C4-2B (cell line): Measurements from ENCODE around the gene CHAC2.

ENCODE experiments used
- ZFX ChIP-seq: fragments of 450-650 bp; IDR thresholded peaks from 2 replicates; pipeline ENCODE4 v1.6.1; 2017
- TF ChIP-seq, protein P1 (sequence below): fragments of 450-650 bp; conservative IDR thresholded peaks from 2 replicates; pipeline ENCODE4 v1.5.1; 2017; ENCODE audit warnings: mild to moderate bottlenecking

DNA sequence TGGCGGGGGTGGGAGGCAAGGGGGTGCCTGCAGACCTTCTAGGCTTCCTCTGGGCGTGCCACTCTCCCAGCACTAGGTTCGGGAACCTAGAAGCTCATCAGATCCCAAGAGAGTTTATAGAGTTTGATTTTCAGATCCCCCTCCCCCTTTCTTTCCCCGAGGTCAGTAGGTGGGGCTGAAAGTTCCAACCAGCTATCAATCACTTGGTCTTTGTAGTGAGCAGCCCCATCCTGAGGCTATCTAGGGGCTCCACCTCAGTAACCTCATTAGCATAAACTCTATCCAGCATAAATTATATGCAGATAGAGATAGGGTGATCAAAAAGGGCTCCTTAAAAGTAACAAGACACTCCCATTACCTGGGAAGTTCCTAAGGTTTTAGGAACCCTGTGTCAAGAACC, 52.0 kb downstream of the CHAC2 start:
- TF ChIP-seq, protein P1, sequence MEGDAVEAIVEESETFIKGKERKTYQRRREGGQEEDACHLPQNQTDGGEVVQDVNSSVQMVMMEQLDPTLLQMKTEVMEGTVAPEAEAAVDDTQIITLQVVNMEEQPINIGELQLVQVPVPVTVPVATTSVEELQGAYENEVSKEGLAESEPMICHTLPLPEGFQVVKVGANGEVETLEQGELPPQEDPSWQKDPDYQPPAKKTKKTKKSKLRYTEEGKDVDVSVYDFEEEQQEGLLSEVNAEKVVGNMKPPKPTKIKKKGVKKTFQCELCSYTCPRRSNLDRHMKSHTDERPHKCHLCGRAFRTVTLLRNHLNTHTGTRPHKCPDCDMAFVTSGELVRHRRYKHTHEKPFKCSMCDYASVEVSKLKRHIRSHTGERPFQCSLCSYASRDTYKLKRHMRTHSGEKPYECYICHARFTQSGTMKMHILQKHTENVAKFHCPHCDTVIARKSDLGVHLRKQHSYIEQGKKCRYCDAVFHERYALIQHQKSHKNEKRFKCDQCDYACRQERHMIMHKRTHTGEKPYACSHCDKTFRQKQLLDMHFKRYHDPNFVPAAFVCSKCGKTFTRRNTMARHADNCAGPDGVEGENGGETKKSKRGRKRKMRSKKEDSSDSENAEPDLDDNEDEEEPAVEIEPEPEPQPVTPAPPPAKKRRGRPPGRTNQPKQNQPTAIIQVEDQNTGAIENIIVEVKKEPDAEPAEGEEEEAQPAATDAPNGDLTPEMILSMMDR = no peak
- no peak for TF ChIP-seq ZFX
